IMR-90 (cell line): Measurements from ENCODE around the gene ANGPTL1. TPM values are rescaled to one million over a fixed set of nuclear protein-coding genes. Genes with fewer than 3 reads are reported as not detected.

Source experiments
- ATAC-seq: fragments of 200-7000 bp; cut with Tn5 transposase; 2 replicates; pipeline ENCODE4 v1.9.1; 2020; ENCODE audit warnings: low read depth, mild to moderate bottlenecking, moderate library complexity
- BruUV-seq: library from RNA; stranded (reverse); fragments of 400-500 nt; replicated peaks from 2 replicates; lab custom pipeline; 2021; lab: Mats Ljungman, UMichigan
- CTCF ChIA-PET: fragments of 300-600 bp; formaldehyde crosslinking; extraction: SDS; loops from one replicate; lab custom pipeline; 2021; ENCODE audit warnings: antibody characterized with exemption; lab: Yijun Ruan, JAX
- POLR2A ChIA-PET: fragments of 300-600 bp; sonication (Branson Sonifier 250); formaldehyde crosslinking; loops from one replicate; lab custom pipeline; 2022; ENCODE audit warnings: antibody characterized with exemption; ENCODE audit not compliant: unreplicated experiment; lab: Charles Lee
- DNase-seq: peaks from one replicate; pipeline ENCODE4 v3.0.0; 2013
- H2AFZ ChIP-seq: replicated peaks from 2 replicates; pipeline ENCODE3; 2013; ENCODE audit warnings: low read length, mild to moderate bottlenecking; ENCODE audit not compliant: poor library complexity
- H2AK5ac ChIP-seq: 2 replicates; pipeline ENCODE4 v1.6.1; 2013; ENCODE audit warnings: low read depth, low read length, inconsistent platforms
- H2AK9ac ChIP-seq: replicated peaks from 2 replicates; pipeline ENCODE3; 2013; ENCODE audit warnings: mild to moderate bottlenecking, low read depth, low read length, moderate library complexity; ENCODE audit not compliant: poor library complexity
- H2BK120ac ChIP-seq: 2 replicates; pipeline ENCODE4 v1.6.1; 2013; ENCODE audit warnings: low read depth, low read length, inconsistent platforms
- H2BK15ac ChIP-seq: 3 replicates; pipeline ENCODE4 v1.6.1; 2013; ENCODE audit warnings: low read depth, low read length, inconsistent platforms
- H2BK20ac ChIP-seq: 2 replicates; pipeline ENCODE4 v1.6.1; 2013; ENCODE audit warnings: low read depth, mild to moderate bottlenecking, inconsistent platforms, low read length, moderate library complexity
- H2BK5ac ChIP-seq: 2 replicates; pipeline ENCODE4 v1.6.1; 2013; ENCODE audit warnings: mild to moderate bottlenecking, low read depth, low read length, inconsistent platforms; ENCODE audit not compliant: poor library complexity, severe bottlenecking
- H3K14ac ChIP-seq: replicated peaks from 2 replicates; pipeline ENCODE4 v1.6.1; 2013; ENCODE audit warnings: low read depth, low read length, inconsistent platforms
- H3K18ac ChIP-seq: 2 replicates; pipeline ENCODE4 v1.6.1; 2013; ENCODE audit warnings: low read depth, low read length, control low read depth
- H3K23ac ChIP-seq: 2 replicates; pipeline ENCODE4 v1.6.1; 2013; ENCODE audit warnings: low read depth, low read length, inconsistent platforms
- H3K27ac ChIP-seq: 2 replicates; pipeline ENCODE4 v1.5.1; 2013; ENCODE audit warnings: mild to moderate bottlenecking, control low read depth, low read length; ENCODE audit not compliant: insufficient read depth
- H3K27me3 ChIP-seq: 2 replicates; pipeline ENCODE4 v1.6.1; 2013; ENCODE audit warnings: low read length; ENCODE audit not compliant: control insufficient read depth, insufficient read depth
- H3K36me3 ChIP-seq: 2 replicates; pipeline ENCODE4 v1.6.1; 2013; ENCODE audit warnings: low read length, mixed read lengths; ENCODE audit not compliant: control insufficient read depth, insufficient read depth
- H3K4ac ChIP-seq: 2 replicates; pipeline ENCODE4 v1.6.1; 2013; ENCODE audit warnings: low read depth, low read length, inconsistent platforms
- H3K4me1 ChIP-seq: 2 replicates; pipeline ENCODE4 v1.6.1; 2013; ENCODE audit warnings: low read length, mixed read lengths; ENCODE audit not compliant: control insufficient read depth, insufficient read depth
- H3K4me2 ChIP-seq: 2 replicates; pipeline ENCODE4 v1.6.1; 2013; ENCODE audit warnings: low read depth, mild to moderate bottlenecking, control low read depth, low read length, moderate library complexity
- H3K4me3 ChIP-seq: 2 replicates; pipeline ENCODE4 v1.5.1; 2013; ENCODE audit warnings: low read depth, mild to moderate bottlenecking, control low read depth, low read length, moderate library complexity; ENCODE audit not compliant: insufficient read depth
- H3K56ac ChIP-seq: 2 replicates; pipeline ENCODE4 v1.6.1; 2013; ENCODE audit warnings: low read length, inconsistent platforms; ENCODE audit not compliant: insufficient read depth; ENCODE audit errors: extremely low read depth
- H3K79me1 ChIP-seq, 2 experiments: 2 replicates each; pipeline ENCODE4 v1.6.1; 2013; ENCODE audit warnings: low read length in 2 of 2, inconsistent platforms in 1 of 2, low read depth in 1 of 2
- H3K9ac ChIP-seq: 2 replicates; pipeline ENCODE4 v1.6.1; 2013; ENCODE audit warnings: low read depth, low read length, control low read depth
- H3K9me1 ChIP-seq: 2 replicates; pipeline ENCODE4 v1.6.1; 2013; ENCODE audit warnings: low read length, inconsistent platforms; ENCODE audit not compliant: insufficient read depth
- H3K9me3 ChIP-seq: 2 replicates; pipeline ENCODE4 v1.6.1; 2013; ENCODE audit warnings: low read length; ENCODE audit not compliant: control insufficient read depth, insufficient read depth
- H4K20me1 ChIP-seq: 2 replicates; pipeline ENCODE4 v1.6.1; 2013; ENCODE audit warnings: low read length, inconsistent platforms; ENCODE audit not compliant: insufficient read depth
- H4K5ac ChIP-seq: 2 replicates; pipeline ENCODE4 v1.6.1; 2013; ENCODE audit warnings: mild to moderate bottlenecking, low read depth, low read length, control low read depth
- H4K8ac ChIP-seq, 2 experiments: 2 replicates each; pipeline ENCODE4 v1.6.1; 2013; ENCODE audit warnings: low read depth in 2 of 2, low read length in 2 of 2, control low read depth in 1 of 2, inconsistent platforms in 1 of 2
- H4K91ac ChIP-seq: 2 replicates; pipeline ENCODE4 v1.6.1; 2013; ENCODE audit warnings: low read depth, low read length, inconsistent platforms; ENCODE audit not compliant: insufficient read depth
- FOS ChIP-seq: fragments of 150-350 bp; IDR thresholded peaks from 2 replicates; pipeline ENCODE4 v1.6.1; 2016; ENCODE audit warnings: low read depth, low read length
- MXI1 ChIP-seq: IDR thresholded peaks from 2 replicates; pipeline ENCODE4 v1.6.1; 2012; ENCODE audit warnings: low read depth, mild to moderate bottlenecking, low read length, moderate library complexity, borderline replicate concordance
- RCOR1 ChIP-seq: IDR thresholded peaks from 2 replicates; pipeline ENCODE4 v1.6.1; 2012; ENCODE audit warnings: mild to moderate bottlenecking, low read length, improper control_type of control experiment; ENCODE audit not compliant: insufficient replicate concordance
- RFX5 ChIP-seq: IDR thresholded peaks from 2 replicates; pipeline ENCODE4 v1.8.0; 2012; ENCODE audit warnings: low read depth, mild to moderate bottlenecking, low read length, moderate library complexity
- SMC3 ChIP-seq: fragments of 150-350 bp; IDR thresholded peaks from 2 replicates; pipeline ENCODE4 v1.6.1; 2016; ENCODE audit warnings: low read depth, mild to moderate bottlenecking, antibody characterized with exemption, low read length, moderate library complexity
- USF2 ChIP-seq: fragments of 150-350 bp; IDR thresholded peaks from 2 replicates; pipeline ENCODE4 v1.6.1; 2017; ENCODE audit warnings: mild to moderate bottlenecking, antibody characterized with exemption, low read length, low read depth
- dilution Hi-C: fragments of 300-500 bp; cut with HindIII; formaldehyde crosslinking; loops from one replicate; pipeline ENCODE4 v1.14.3; 2018; ENCODE audit warnings: low sequenced_read_pairs; ENCODE audit not compliant: unreplicated experiment
- in situ Hi-C: fragments of 300-500 bp; cut with MboI; formaldehyde crosslinking; loops from 3 replicates; pipeline ENCODE4 v1.14.3; 2019; ENCODE audit warnings: low sequenced_read_pairs, inconsistent platforms, mixed read lengths
- intact Hi-C: fragments of 100-400 bp; cut with micrococcal nuclease; formaldehyde crosslinking; loops from 2 replicates; pipeline ENCODE4 v1.10.0; 2022
- polyA plus RNA-seq, 3 experiments: library from polyadenylated mRNA; depleted of rRNA; stranded (reverse); fragments of >200 nt; gene quantifications; 2 replicates each; pipeline ENCODE4 v1.2.3, GENCODE V29; 2012; ENCODE audit warnings: low replicate concordance in 1 of 3
- total RNA-seq: library from RNA; depleted of rRNA; stranded (reverse); fragments of >200 nt; gene quantifications from 2 replicates; pipeline ENCODE4 v1.2.3, GENCODE V29; 2012

The ANGPTL1 gene
- total and polyA plus RNA-seq, 2 of the 4 experiments (the other 2 are of a cell fraction), result under 0.01 to 0.03 TPM

GRCh38 chr1:178875936-178876335, 5.1 kb upstream of the ANGPTL1 start:
- Histone ChIP-seq H2BK5ac (no peak overlapping the region), H3K18ac (no peak overlapping the region), H3K27me3 (no peaks in the 10 kb centered on the region), H4K5ac (no peak overlapping the region), H4K20me1 (no peaks in the 10 kb centered on the region), H3K36me3 (peaks cover 4% of the 10 kb centered on the region; the same call in 1 of the 2 replicates), H2BK20ac (no peak overlapping the region), H3K9me1 (no peaks in the 10 kb centered on the region; the same call in 1 of the 2 replicates), H2AK5ac (no peak overlapping the region), H2AK9ac (no peak overlapping the region), H3K27ac (no peak overlapping the region), H3K4me1 (no peaks in the 10 kb centered on the region; the same call in 1 of the 2 replicates), H3K4me3 (no peak overlapping the region), H3K9ac (no peak overlapping the region), H3K23ac (no peak overlapping the region), H2BK15ac (no peak overlapping the region), H4K8ac (no peak overlapping the region), H3K9me3 (no peaks in the 10 kb centered on the region), H3K4me2 (no peak overlapping the region), H3K4ac (no peak overlapping the region), H4K91ac (no peak overlapping the region), H2AFZ (no peak overlapping the region), H3K56ac (no peak overlapping the region), H3K79me1 (peaks cover 0 to 2% of the 10 kb centered on the region in 2 experiments; a peak in 2 of 4 replicates), H3K14ac (no peak overlapping the region), H2BK120ac (no peak overlapping the region)
- ATAC-seq (no peak), DNase-seq (no peak)
- intact Hi-C loops (no loop called here), dilution Hi-C loops (no loop called here), in situ Hi-C loops (no loop called here)
- ChIA-PET CTCF (interaction anchor here (0.6 kb wide), 1 partner anchor 18 kb away, joined by 5 read pairs; no protein-coding TSS in a partner anchor), POLR2A (no interaction called here)
- no TSS peak for BruUV-seq
- no peak for TF ChIP-seq RCOR1
- TF ChIP-seq USF2, result no peak
- TF ChIP-seq RFX5, result no peak
- no peak for TF ChIP-seq MXI1
- no peak for TF ChIP-seq FOS
- no peak for TF ChIP-seq SMC3
